Limb (tissue), 2 donors: Measurements from ENCODE around the gene UBASH3B.

ENCODE experiments used
- DNase-seq, 2 donors: peaks; one replicate each; pipeline ENCODE4 v3.0.0-alpha.2; 2016; ENCODE audit errors: extremely low spot score in 2 of 2

Gene UBASH3B

GRCh38 chr11:122706291-122707088 lies 51.0 kb downstream of the UBASH3B start:
- no peak for DNase-seq

DNA sequence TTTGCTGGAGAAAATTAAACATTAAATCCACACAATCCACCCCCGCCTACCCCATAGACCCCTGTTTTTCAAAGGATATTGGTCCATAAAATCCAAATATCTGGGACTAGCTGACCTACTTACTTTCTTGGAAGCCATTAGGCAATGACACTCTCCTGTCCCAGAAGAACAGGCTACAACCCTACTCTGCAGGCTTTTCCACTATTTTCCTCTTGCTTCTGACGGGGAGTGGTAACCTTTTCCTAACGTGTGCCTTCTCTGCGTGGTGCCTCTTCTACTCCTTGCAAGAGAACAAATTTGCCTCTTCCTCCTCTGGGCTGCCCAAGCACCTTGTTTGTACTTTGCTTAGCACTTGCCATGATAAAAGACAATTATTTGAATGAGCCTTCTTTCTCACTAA lies 51.6 kb downstream of the UBASH3B start:
- DNase-seq = no peak

DNA sequence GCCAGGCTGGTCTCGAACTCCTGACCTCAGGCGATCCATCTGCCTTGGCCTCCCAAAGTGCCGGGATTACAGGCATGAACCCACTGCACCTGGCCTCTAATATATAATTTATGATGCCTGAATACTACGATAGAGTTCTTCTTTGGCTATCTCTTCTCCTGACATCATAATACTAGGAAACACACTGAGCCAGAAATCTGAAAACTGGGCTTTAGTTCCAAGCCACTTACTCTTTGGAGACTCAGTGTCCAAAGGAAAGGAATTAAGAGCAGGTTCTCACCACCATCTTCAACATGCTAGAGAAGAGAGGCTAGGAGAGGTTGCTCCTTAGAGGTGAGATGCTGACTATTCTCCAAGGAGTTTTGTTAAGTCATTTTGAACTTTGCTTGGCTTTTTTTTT lies 52.4 kb downstream of the UBASH3B start:
- DNase-seq = no peak

GRCh38 chr11:122709039-122709760 lies 53.7 kb downstream of the UBASH3B start:
- no peak for DNase-seq

DNA sequence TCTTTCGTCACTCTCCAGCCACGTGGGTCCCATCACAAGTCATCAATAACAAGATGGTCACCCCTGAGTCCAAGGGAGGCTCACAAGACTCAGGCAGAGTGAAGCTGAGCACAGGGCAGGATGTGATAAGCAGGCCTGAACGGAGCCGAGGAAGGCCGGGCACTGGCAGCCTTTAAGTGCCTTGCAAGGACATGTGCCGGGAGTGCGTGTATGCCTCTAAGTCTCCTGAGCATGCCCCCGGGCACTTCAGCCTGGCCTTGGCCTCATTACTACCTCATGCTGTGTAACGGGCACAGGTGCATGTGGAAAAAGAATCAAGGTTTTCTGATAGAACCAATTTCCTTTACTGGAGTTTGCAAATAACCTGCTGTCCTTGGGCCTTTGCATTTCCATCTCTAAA lies 55.8 kb downstream of the UBASH3B start:
- no peak for DNase-seq

GRCh38 chr11:122711831-122712381 lies 56.4 kb downstream of the UBASH3B start:
- peak in 1 of 2 donors; percentile 78 for DNase-seq

- no peak for DNase-seq
Measured at GRCh38 chr11:122714004-122714403, 58.5 kb downstream of the UBASH3B start.

DNA sequence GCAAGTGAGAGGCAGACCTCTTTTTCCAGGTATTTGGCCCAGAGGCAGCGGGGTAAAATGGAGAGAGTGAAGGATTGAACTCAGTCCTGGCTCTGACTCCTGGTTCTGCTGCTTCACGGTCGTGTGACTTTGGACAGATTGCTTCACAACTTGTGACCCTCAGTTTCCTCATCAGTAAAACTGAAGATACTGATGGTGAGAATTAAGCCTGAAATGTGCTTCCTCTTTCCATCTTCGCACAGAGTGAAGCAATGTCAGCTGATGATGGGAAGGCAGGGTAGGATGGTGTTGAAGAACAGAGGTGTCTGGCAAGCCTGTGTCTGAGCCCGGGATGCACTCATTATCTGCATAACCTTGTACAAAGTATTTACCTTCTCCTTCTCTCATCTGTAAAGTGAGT lies 59.0 kb downstream of the UBASH3B start:
- DNase-seq = no peak

DNA sequence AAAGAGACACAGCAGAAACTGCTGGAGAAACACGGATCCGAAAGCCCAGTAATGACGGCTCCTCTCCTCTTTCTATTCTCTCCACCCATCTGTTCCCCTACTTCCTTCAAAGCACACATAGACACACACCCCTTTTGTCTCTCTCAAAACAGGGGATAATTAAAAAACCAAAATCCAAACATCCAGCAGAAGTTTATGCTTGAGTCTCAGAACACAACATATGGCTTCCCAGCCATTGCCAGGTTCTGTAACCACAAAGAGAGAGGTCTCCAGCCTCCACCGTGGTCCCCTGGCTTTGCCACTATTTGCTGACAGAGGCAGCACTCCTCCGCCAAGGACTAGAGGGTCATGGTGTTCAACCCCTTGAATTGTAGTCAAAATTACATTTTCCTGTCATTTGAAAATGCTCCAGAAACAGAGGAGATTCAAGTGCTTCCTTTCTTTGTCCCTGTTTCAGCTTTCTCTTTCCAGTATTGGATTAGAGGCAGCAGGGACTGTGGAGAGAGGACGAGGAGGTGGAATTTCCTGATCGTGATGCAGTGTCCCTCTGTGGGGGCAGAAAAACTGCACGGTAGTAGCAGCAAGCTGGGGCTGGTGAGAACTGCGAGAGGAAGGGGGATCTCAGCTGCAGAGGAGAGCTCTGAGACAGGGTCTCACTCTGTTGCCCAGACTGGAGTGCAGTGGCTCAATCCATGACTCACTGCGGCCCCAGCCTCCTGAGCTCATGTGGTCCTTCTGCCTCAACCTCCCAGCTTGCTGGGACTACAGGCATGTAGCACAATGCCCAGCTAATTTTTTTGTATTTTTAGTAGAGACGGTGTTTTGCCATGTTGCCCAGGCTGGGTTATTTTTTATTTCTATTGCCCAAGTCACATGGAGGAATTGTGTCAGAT lies 60.3 kb downstream of the UBASH3B start:
- no peak for DNase-seq

DNA sequence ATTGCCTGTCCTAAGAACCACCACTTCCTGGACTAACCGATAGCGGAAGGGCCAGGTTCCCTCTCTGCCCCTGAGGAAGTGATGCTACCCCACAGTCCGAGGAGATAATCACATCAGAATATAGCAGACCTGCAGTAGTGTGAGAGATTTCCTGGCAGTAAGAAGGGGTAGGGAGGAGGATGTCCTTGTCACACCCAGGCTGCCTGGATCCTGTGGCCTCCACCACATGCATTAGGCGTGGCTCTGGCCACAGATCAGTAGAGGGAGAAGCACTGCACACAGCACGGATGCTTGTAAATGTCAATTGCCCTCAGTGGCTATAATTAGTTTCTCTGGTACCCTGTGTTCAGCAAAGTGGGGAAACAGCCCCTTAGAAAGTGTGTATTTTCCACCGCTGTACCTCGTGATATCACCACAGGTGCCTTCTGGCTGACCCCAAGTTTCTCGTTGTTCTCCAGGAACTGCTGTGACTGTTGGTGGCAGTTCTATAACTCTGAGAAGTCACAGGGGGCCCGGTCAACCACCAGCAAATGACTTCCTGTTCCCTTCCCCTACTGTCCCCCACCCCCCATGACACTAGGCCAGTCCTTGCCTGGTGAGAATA lies 61.8 kb downstream of the UBASH3B start:
- DNase-seq = no peak

- no peak for DNase-seq
Measured at GRCh38 chr11:122720107-122720881, 64.8 kb downstream of the UBASH3B start.

- DNase-seq = no peak
Measured at GRCh38 chr11:122721201-122721963, 65.9 kb downstream of the UBASH3B start.

DNA sequence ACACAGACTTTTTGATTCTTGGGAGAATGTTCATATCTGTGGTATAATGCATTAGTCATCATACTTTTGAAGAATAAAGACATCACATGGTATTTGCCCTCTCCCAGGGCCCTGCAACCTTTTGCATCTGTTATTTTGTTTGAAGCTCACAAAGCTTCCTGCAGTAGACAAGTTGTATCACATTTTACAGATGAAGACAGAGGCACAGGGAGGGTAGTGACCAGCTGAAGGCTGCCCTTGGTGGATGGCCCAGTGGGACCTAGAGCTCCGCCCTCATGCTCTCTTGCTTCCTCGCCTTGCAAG lies 66.4 kb downstream of the UBASH3B start:
- DNase-seq = no peak

GRCh38 chr11:122723106-122723505 lies 67.6 kb downstream of the UBASH3B start:
- no peak for DNase-seq

GRCh38 chr11:122723576-122723975 lies 68.1 kb downstream of the UBASH3B start:
- DNase-seq = no peak

- DNase-seq = no peak
Measured at GRCh38 chr11:122724520-122724919, 69.0 kb downstream of the UBASH3B start.

GRCh38 chr11:122726028-122726427 lies 70.5 kb downstream of the UBASH3B start:
- no peak for DNase-seq

DNA sequence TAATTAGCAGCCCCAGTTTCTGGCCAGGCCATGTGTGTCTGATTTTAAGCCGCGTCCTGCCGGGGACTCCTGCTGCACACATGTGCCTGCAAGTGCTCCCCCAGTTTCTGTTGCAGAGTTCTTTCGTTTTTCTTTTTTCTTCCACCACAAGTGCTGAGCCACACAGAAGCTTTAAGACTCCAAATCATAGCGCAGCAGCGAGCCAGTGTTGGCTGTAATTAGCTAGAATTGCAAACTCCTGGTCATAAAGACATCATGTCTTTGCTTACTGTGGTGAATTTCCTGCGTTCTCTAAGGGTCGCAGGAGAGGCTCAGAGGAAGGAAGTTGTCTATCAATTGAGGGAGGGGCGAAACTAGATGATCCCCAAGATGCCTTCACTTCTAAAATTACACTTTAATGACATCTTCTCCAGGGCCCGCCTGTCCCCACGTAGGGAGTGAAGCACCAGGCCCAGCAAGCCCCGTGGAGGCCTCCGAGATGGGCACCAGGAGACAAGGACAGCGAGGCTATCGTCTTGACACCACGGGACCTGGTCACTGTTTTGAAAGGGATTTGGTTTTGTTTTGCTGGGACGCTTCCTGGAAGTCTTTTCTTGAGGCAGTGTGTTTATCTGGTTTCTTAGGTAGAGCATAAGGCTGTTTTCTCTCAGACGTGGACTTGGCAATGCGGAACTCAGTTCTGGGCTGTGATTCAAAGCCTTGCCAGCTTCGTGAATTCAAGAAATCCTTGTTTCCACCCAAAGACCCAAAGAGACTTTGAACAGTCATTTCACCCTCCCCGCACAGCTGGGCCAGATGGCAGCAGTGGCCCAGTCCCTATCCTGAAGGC lies 71.8 kb downstream of the UBASH3B start:
- DNase-seq = no peak

DNA sequence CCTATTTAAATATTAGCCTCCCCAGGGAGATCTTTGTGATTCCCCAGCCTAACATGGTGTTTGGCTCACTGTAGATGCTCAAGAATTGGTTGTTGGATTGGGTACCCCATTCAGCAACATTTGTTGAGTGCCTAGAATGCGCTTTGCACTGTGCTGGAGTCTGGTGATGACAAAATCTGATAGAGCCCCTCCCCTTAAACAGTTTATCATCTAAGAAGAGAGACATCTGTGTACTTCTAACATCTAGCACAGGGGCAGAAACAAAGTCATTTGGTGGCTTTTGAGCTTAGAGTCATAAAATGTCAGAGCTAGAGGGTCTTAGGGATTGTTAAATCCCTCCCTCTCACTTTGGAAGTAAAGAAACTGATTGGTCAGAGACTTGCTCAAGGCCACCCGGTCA lies 73.0 kb downstream of the UBASH3B start:
- no peak for DNase-seq
